Measurements from ENCODE around the gene WSCD1.

The WSCD1 gene

GRCh38 chr17:6165806-6166205 lies 95.6 kb downstream of the WSCD1 start:
- Histone ChIP-seq H3K9me3 (ENCODE audit: low read length) (no peaks in the 10 kb centered on the region), H2AFZ (ENCODE audit: low read length) (no peak overlapping the region), H3K36me3 (ENCODE audit: insufficient read depth, low read length) (no peaks in the 10 kb centered on the region), H3K4me1 (ENCODE audit: insufficient read depth, low read length, severe bottlenecking) (no peaks in the 10 kb centered on the region), H3K9me2 (ENCODE audit: low read depth, low read length) (no peaks in the 10 kb centered on the region), H4K20me1 (ENCODE audit: insufficient read depth, low read length) (no peaks in the 10 kb centered on the region), H3F3A (ENCODE audit: insufficient read depth, low read length) (no peaks in the 10 kb centered on the region), H3K4me2 (ENCODE audit: low read length) (no peak overlapping the region), H3K27ac (ENCODE audit: low read depth, low read length, poor library complexity, severe bottlenecking) (no peak overlapping the region), H3K4me3 (ENCODE audit: low read depth, low read length, poor library complexity, severe bottlenecking) (no peak overlapping the region), H3K9ac (ENCODE audit: low read length) (no peak overlapping the region), H3K27me3 (ENCODE audit: insufficient read depth, low read length) (peaks cover 3% of the 10 kb centered on the region; the same call in 1 of the 2 replicates), H3K79me2 (ENCODE audit: insufficient read depth, low read length) (no peaks in the 10 kb centered on the region)
- TF ChIP-seq CTCF (IDR thresholded peaks at IDR 0.05; ENCODE audit: low read length) (no peak), EZH2 (IDR thresholded peaks at IDR 0.05; ENCODE audit: borderline replicate concordance, low read length) (no peak)

- no peaks in the 10 kb centered on the region for H3K36me3 ChIP-seq (ENCODE audit: insufficient read depth, low read length)
- H3K4me2 ChIP-seq (ENCODE audit: low read length): no peak overlapping the region
- H3K9me2 ChIP-seq (ENCODE audit: low read depth, low read length): no peaks in the 10 kb centered on the region
- no peak for TF ChIP-seq CTCF (IDR thresholded peaks at IDR 0.05; ENCODE audit: low read length)
- no peak for TF ChIP-seq EZH2 (IDR thresholded peaks at IDR 0.05; ENCODE audit: borderline replicate concordance, low read length)
- no peaks in the 10 kb centered on the region for H3K9me3 ChIP-seq (ENCODE audit: low read length)
- H3K79me2 ChIP-seq (ENCODE audit: insufficient read depth, low read length): no peaks in the 10 kb centered on the region
- H3K27me3 ChIP-seq (ENCODE audit: insufficient read depth, low read length): peaks cover 3% of the 10 kb centered on the region; the same call in 1 of the 2 replicates
- H4K20me1 ChIP-seq (ENCODE audit: insufficient read depth, low read length): no peaks in the 10 kb centered on the region
- H3K9ac ChIP-seq (ENCODE audit: low read length): no peak overlapping the region
- H3K4me1 ChIP-seq (ENCODE audit: insufficient read depth, low read length, severe bottlenecking): no peaks in the 10 kb centered on the region
- H3K27ac ChIP-seq (ENCODE audit: low read depth, low read length, poor library complexity, severe bottlenecking): no peak overlapping the region
- no peak overlapping the region for H3K4me3 ChIP-seq (ENCODE audit: low read depth, low read length, poor library complexity, severe bottlenecking)
- no peaks in the 10 kb centered on the region for H3F3A ChIP-seq (ENCODE audit: insufficient read depth, low read length)
- no peak overlapping the region for H2AFZ ChIP-seq (ENCODE audit: low read length)
Measured at GRCh38 chr17:6166492-6167179, 96.5 kb downstream of the WSCD1 start.

GRCh38 chr17:6168296-6168695 lies 98.1 kb downstream of the WSCD1 start:
- Histone ChIP-seq H3K27me3 (ENCODE audit: insufficient read depth, low read length) (peaks cover 3% of the 10 kb centered on the region; the same call in 1 of the 2 replicates), H3K9ac (ENCODE audit: low read length) (no peak overlapping the region), H3F3A (ENCODE audit: insufficient read depth, low read length) (no peaks in the 10 kb centered on the region), H3K4me2 (ENCODE audit: low read length) (no peak overlapping the region), H3K4me1 (ENCODE audit: insufficient read depth, low read length, severe bottlenecking) (no peaks in the 10 kb centered on the region), H3K9me2 (ENCODE audit: low read depth, low read length) (no peaks in the 10 kb centered on the region), H3K9me3 (ENCODE audit: low read length) (no peaks in the 10 kb centered on the region), H3K4me3 (ENCODE audit: low read depth, low read length, poor library complexity, severe bottlenecking) (no peak overlapping the region), H4K20me1 (ENCODE audit: insufficient read depth, low read length) (no peaks in the 10 kb centered on the region), H3K36me3 (ENCODE audit: insufficient read depth, low read length) (no peaks in the 10 kb centered on the region), H3K79me2 (ENCODE audit: insufficient read depth, low read length) (no peaks in the 10 kb centered on the region), H3K27ac (ENCODE audit: low read depth, low read length, poor library complexity, severe bottlenecking) (no peak overlapping the region), H2AFZ (ENCODE audit: low read length) (no peak overlapping the region)
- no peak for TF ChIP-seq EZH2 (IDR thresholded peaks at IDR 0.05; ENCODE audit: borderline replicate concordance, low read length)

GRCh38 chr17:6170349-6170748 lies 100.2 kb downstream of the WSCD1 start:
- no peaks in the 10 kb centered on the region for H3K4me1 ChIP-seq (ENCODE audit: insufficient read depth, low read length, severe bottlenecking)
- H2AFZ ChIP-seq (ENCODE audit: low read length): no peak overlapping the region
- no peak overlapping the region for H3K9ac ChIP-seq (ENCODE audit: low read length)
- H3K27me3 ChIP-seq (ENCODE audit: insufficient read depth, low read length): peaks cover 4% of the 10 kb centered on the region; the same call in 1 of the 2 replicates
- no peaks in the 10 kb centered on the region for H3K9me3 ChIP-seq (ENCODE audit: low read length)
- no peak overlapping the region for H3K4me3 ChIP-seq (ENCODE audit: low read depth, low read length, poor library complexity, severe bottlenecking)
- no peaks in the 10 kb centered on the region for H3F3A ChIP-seq (ENCODE audit: insufficient read depth, low read length)
- TF ChIP-seq EZH2 (IDR thresholded peaks at IDR 0.05; ENCODE audit: borderline replicate concordance, low read length) (no peak), CTCF (IDR thresholded peaks at IDR 0.05; ENCODE audit: low read length) (no peak)
- H3K9me2 ChIP-seq (ENCODE audit: low read depth, low read length): no peaks in the 10 kb centered on the region
- no peaks in the 10 kb centered on the region for H4K20me1 ChIP-seq (ENCODE audit: insufficient read depth, low read length)
- no peaks in the 10 kb centered on the region for H3K36me3 ChIP-seq (ENCODE audit: insufficient read depth, low read length)
- no peaks in the 10 kb centered on the region for H3K79me2 ChIP-seq (ENCODE audit: insufficient read depth, low read length)
- no peak overlapping the region for H3K27ac ChIP-seq (ENCODE audit: low read depth, low read length, poor library complexity, severe bottlenecking)
- no peak overlapping the region for H3K4me2 ChIP-seq (ENCODE audit: low read length)

All from OCI-LY1 (cell line).